Adipose tissue (tissue), 3 donors: ENCODE results near the gene RIMKLA. TPM values are rescaled to one million over a fixed set of nuclear protein-coding genes. Genes with fewer than 3 reads are reported as not detected.

ENCODE experiments used
- H3K27ac ChIP-seq: one replicate; pipeline ENCODE4 v1.5.1; 2013; ENCODE audit warnings: low read depth, low read length
- WGBS, 3 donors: extraction: QIAGEN DNeasy Blood & Tissue Kit; methylation state at CpG; one replicate each; pipeline ENCODE4 v1.1.7; 2013; 5-methylcytosine and 5-hydroxymethylcytosine counted together
- polyA plus RNA-seq, 3 donors: library from polyadenylated mRNA; stranded (reverse); fragments of 200-250 nt; gene quantifications; one replicate each; pipeline ENCODE4 v1.2.3, GENCODE V29; 2013
- donor health status: healthy with polysubstance abuse.
- donor health status: Bipolar disorder and iron deficiency.
- donor health status: healthy.

The RIMKLA gene
- polyA plus RNA-seq, 3 donors: 0.10 to 0.64 (median 0.11) TPM

DNA sequence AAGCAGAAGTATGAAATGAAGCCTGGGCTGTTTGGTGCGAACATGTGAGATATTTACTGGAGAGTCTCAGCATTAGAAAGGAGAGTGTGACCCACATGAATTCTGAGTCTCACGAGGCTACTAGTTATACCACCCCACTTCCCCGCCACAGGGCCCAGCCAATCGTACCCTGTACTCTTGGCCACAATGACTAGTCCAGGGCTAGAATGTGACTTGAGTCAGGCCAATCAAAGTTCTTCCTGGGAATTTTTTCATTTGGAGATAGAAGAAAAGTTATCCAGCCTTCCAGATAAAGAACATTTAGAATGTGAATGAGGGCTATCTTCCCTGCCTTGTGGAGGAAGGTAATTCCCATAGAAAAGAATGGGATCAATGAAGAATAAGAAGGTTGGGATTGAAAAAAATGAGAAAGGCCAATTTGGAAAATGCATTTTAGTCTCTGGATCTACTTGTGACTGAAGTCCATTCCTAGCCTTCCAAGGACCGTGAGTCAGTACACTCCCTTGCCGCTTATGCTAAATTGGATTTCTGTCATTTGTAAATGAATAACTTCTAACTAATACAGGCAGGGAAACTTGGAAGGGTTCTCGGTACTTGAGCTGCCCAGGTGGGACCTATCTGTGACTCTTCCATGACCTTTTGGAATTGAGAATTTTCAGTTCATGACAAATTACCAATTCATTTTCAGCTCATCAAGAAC lies 12.3 kb upstream of the RIMKLA start:
- no peak overlapping the region for H3K27ac ChIP-seq

DNA sequence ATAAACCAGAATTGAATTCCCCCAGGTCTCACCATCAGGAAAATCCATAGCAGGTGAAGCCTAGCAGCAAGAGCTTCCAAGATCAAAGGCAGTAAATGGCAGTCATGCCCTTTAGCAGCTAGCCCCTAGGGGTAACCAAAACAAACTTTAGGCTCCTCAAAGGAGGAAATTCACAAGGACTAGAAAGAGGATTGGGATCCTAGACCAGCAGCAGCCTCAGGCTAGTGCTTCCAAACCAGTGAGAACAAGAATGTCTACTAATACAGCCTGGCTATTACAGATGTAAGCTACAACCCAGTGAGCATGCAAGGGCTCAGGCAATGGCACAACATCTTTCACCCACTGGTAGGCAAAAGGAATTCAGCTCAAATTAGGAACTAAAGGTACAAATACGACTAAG lies 11.1 kb upstream of the RIMKLA start:
- WGBS, 3 donors: 85 to 95% (median 86%) methylated on average over 1 of the region's 1 CpG
- no peak overlapping the region for H3K27ac ChIP-seq

More for the DNA sequence above, 12.3 kb upstream of the RIMKLA start:
- 63 to 88% (median 82%) methylated on average over 7 of the region's 7 CpGs for WGBS, 3 donors

- H3K27ac ChIP-seq: no peak overlapping the region
Measured at GRCh38 chr1:42370876-42371549, 9.6 kb upstream of the RIMKLA start.

GRCh38 chr1:42372796-42373195 lies 7.8 kb upstream of the RIMKLA start:
- no peak overlapping the region for H3K27ac ChIP-seq
- 52 to 88% (median 84%) methylated on average over 2 of the region's 2 CpGs for WGBS, 3 donors

DNA sequence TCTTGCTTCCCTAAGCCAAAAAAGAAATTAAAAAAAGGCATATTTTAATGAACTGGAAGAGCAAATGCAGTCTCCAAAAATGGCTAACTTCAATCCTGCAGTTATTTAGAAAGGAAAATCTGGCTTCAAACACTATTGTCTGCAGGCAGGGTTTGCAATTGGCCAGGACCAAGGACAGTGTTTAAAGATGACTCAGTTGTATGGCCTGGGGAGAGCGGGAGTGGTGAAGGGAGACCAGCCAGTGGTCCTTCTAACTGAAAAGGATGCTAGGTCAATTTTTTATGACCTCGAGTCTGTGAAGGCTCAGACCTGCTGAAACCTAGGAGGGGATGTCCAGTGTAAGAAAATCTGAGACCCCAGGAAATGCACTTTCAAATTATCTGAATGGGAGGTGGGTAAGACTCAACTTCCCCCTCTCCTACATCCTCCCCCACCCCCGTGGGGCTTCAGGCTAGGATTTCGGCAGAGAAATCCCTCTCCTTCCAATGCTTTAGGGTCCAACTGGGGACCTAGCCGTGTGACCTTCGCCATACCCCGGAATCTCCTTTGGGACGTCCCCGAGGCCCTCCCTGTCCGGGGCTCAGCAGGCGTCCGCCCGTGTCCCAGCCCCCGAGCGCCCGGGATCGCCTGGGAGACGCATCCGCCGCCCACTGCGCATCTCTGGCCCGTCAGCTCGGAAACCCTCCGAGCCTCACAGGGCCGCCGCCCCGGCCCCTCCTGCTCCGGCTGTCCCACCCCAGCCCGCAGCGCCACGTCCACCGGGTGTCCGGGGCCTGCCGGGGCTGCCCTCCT lies 602 bp upstream of the RIMKLA start:
- WGBS, 3 donors: 2 to 3% (median 2%) methylated on average over 31 to 34 of the region's 34 CpGs
- no peak overlapping the region for H3K27ac ChIP-seq

DNA sequence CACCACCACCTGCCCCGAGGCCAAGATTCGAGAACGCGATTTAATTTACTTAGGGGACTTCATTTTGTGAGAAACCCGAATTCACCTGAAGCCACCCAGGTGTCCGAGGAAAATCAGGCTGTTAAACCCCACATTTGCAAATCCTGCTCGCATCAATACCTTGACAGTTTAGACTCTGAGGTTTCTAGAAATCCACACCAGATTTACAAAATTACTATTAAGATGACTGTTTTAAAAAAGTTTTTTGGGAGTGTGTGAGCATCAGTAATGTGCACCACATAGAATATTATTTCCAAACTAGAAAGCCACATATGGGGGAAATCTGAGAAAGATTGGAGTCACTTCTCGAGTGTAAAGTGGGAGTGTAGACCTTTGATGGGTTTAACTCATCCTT lies 685 bp downstream of the RIMKLA start:
- no peak overlapping the region for H3K27ac ChIP-seq
- WGBS, 3 donors: 14 to 18% (median 17%) methylated on average over 8 of the region's 8 CpGs

DNA sequence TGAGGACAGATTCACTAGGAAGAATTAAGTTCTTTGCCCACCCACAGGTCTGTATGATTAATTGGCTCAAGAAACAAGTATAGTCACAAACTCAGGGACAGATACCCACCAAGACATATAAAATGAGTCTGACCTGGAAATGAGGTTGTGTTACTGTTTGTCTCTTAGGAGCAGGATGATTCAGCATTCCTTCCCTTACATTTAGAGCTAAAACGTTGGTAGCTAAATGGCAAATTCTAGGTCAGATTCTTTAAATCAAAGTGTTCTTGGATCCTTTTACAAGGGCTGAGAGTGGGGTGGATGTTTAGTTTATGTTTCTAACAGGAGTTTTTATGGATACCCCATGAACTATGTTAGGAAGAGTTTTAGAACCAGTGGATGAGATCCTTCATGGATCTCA lies 4.7 kb downstream of the RIMKLA start:
- H3K27ac ChIP-seq: no peak overlapping the region
- 6 to 9% (median 9%) methylated on average over 1 of the region's 1 CpG for WGBS, 3 donors

- 89 to 96% (median 94%) methylated on average over 6 of the region's 6 CpGs for WGBS, 3 donors
- no peak overlapping the region for H3K27ac ChIP-seq
Measured at GRCh38 chr1:42386051-42386450, 5.5 kb downstream of the RIMKLA start.

DNA sequence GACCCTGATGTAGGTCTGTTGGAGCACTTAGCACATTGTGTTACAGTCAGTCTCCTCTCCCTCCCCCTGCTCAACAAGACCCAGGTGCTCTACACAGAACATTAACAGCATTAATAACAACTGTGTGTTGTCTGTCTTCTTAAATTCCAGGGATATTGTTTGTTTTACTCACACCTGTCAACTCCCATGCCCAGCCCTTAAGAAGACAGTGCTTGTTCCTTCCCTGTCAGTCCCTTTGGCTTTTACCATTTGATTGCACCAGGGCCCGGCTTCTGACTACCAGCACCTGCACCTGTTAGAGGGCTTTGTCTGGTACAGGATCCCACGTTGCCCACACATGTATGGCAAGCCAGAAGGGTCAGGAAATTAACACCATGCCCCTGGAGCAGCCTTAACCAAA lies 11.7 kb downstream of the RIMKLA start:
- WGBS, 3 donors: 69 to 81% (median 75%) methylated on average over 2 of the region's 2 CpGs
- no peak overlapping the region for H3K27ac ChIP-seq

GRCh38 chr1:42392967-42393848 lies 12.6 kb downstream of the RIMKLA start:
- 62 to 91% (median 71%) methylated on average over 2 of the region's 2 CpGs for WGBS, 3 donors
- H3K27ac ChIP-seq: no peak overlapping the region

- no peak overlapping the region for H3K27ac ChIP-seq
- 87 to 89% (median 88%) methylated on average over 10 of the region's 10 CpGs for WGBS, 3 donors
Measured at GRCh38 chr1:42399315-42400100, 18.9 kb downstream of the RIMKLA start.

DNA sequence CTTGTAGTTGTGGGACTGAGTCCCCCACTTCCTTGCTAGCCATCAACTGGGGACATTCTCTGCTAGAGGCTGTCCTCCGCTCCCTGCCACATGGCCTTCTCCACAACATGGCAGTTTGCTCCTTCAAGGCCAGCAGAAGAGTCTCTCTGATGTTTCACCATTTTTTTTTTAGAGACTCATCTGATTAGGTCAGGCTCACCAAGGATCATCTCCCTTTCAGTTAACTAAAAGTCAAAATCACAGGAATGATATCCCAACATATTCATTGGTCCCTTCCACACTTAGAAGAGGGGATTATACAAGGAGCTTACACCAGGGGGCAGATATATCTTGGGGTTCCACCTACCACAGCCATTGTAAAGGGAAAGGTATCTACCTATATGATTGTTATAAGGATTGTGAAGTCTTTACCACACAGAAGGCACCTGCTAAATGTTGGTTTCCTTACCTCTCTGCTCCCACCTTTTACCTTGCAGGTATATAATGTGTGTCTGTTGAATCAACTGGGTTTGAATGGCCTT lies 23.3 kb downstream of the RIMKLA start:
- no peak overlapping the region for H3K27ac ChIP-seq

GRCh38 chr1:42414551-42415496 lies 34.2 kb downstream of the RIMKLA start:
- 86 to 91% (median 88%) methylated on average over 17 of the region's 17 CpGs for WGBS, 3 donors
- H3K27ac ChIP-seq: no peak overlapping the region

More for the DNA sequence above, 23.3 kb downstream of the RIMKLA start:
- WGBS, 3 donors: 96 to 100% (median 100%) methylated on average over 1 of the region's 1 CpG

DNA sequence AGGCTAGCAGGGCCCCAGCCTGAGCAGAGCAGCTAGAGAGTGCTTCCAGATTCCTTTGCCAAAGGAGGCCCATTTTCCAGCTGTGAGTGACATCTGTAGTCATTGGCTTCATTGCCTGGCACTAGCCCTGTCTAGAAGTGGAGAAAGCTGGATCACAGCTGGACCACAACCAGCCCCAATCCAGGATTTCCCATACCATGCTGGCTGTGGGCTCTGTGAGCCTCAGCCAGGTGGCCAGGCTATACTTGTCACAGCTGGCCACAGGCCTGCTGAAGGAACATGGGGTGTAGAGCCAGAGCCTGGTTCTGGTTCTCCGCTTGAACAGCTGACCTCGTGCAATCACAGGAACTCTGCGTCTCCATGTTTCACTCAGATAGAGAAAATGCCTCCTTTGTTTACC lies 36.6 kb downstream of the RIMKLA start:
- no peak overlapping the region for H3K27ac ChIP-seq
- WGBS, 3 donors: 40 to 93% (median 58%) methylated on average over 3 of the region's 3 CpGs

GRCh38 chr1:42418516-42418915 lies 37.9 kb downstream of the RIMKLA start:
- WGBS, 3 donors: 94 to 100% (median 95%) methylated on average over 1 of the region's 1 CpG

DNA sequence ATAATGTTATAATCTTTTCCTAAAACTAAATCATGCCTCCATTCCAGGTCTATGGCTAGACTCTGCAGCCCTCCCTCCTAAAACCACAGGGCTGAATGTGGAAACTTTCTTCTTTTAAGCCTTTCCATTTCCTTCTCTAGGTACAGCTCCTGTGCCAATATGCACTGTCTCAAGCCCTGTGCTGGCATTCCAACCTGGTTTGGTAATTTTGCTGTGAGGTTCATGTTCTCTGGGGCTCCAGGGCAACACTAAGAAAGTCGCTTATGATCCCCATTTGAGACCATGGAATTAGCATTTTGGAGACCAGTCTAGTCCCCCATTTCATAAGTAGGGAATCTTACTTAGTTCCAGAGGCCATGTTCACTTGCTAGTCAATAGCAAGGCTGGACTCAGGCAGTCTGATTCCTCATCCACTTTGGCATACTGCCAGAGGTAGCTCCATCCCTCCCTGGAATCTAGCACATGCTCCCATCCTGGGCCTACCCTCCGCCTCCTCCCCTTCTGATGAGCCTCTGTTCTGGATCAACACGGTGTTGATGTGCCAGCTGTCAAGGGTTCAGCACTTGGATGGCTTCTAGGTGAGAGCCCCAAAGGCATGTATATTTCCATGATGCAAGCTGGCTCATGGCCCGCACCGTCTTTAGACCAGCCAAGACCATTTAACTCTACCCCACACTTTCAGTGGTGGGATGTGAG lies 38.7 kb downstream of the RIMKLA start:
- H3K27ac ChIP-seq: no peak overlapping the region

More at GRCh38 chr1:42418516-42418915, 37.9 kb downstream of the RIMKLA start:
- no peak overlapping the region for H3K27ac ChIP-seq

More for the DNA sequence above, 38.7 kb downstream of the RIMKLA start:
- WGBS, 3 donors: 70 to 86% (median 73%) methylated on average over 5 of the region's 5 CpGs
